IMR-90 (cell line): Measurements from ENCODE around the gene CPA5. TPM values are rescaled to one million over a fixed set of nuclear protein-coding genes. Genes with fewer than 3 reads are reported as not detected.

ENCODE experiments used
- ATAC-seq: fragments of 200-7000 bp; cut with Tn5 transposase; 2 replicates; pipeline ENCODE4 v1.9.1; 2020; ENCODE audit warnings: low read depth, mild to moderate bottlenecking, moderate library complexity
- BruUV-seq: library from RNA; stranded (reverse); fragments of 400-500 nt; replicated peaks from 2 replicates; lab custom pipeline; 2021; lab: Mats Ljungman, UMichigan
- CTCF ChIA-PET: fragments of 300-600 bp; formaldehyde crosslinking; extraction: SDS; loops from one replicate; lab custom pipeline; 2021; ENCODE audit warnings: antibody characterized with exemption; lab: Yijun Ruan, JAX
- POLR2A ChIA-PET: fragments of 300-600 bp; sonication (Branson Sonifier 250); formaldehyde crosslinking; loops from one replicate; lab custom pipeline; 2022; ENCODE audit warnings: antibody characterized with exemption; ENCODE audit not compliant: unreplicated experiment; lab: Charles Lee
- DNase-seq: peaks from one replicate; pipeline ENCODE4 v3.0.0; 2013
- H2AFZ ChIP-seq: replicated peaks from 2 replicates; pipeline ENCODE3; 2013; ENCODE audit warnings: low read length, mild to moderate bottlenecking; ENCODE audit not compliant: poor library complexity
- H2AK5ac ChIP-seq: 2 replicates; pipeline ENCODE4 v1.6.1; 2013; ENCODE audit warnings: low read depth, low read length, inconsistent platforms
- H2AK9ac ChIP-seq: replicated peaks from 2 replicates; pipeline ENCODE3; 2013; ENCODE audit warnings: mild to moderate bottlenecking, low read depth, low read length, moderate library complexity; ENCODE audit not compliant: poor library complexity
- H2BK120ac ChIP-seq: 2 replicates; pipeline ENCODE4 v1.6.1; 2013; ENCODE audit warnings: low read depth, low read length, inconsistent platforms
- H2BK15ac ChIP-seq: 3 replicates; pipeline ENCODE4 v1.6.1; 2013; ENCODE audit warnings: low read depth, low read length, inconsistent platforms
- H2BK20ac ChIP-seq: 2 replicates; pipeline ENCODE4 v1.6.1; 2013; ENCODE audit warnings: low read depth, mild to moderate bottlenecking, inconsistent platforms, low read length, moderate library complexity
- H2BK5ac ChIP-seq: 2 replicates; pipeline ENCODE4 v1.6.1; 2013; ENCODE audit warnings: mild to moderate bottlenecking, low read depth, low read length, inconsistent platforms; ENCODE audit not compliant: poor library complexity, severe bottlenecking
- H3K14ac ChIP-seq: replicated peaks from 2 replicates; pipeline ENCODE4 v1.6.1; 2013; ENCODE audit warnings: low read depth, low read length, inconsistent platforms
- H3K18ac ChIP-seq: 2 replicates; pipeline ENCODE4 v1.6.1; 2013; ENCODE audit warnings: low read depth, low read length, control low read depth
- H3K23ac ChIP-seq: 2 replicates; pipeline ENCODE4 v1.6.1; 2013; ENCODE audit warnings: low read depth, low read length, inconsistent platforms
- H3K27ac ChIP-seq: 2 replicates; pipeline ENCODE4 v1.5.1; 2013; ENCODE audit warnings: mild to moderate bottlenecking, control low read depth, low read length; ENCODE audit not compliant: insufficient read depth
- H3K27me3 ChIP-seq: 2 replicates; pipeline ENCODE4 v1.6.1; 2013; ENCODE audit warnings: low read length; ENCODE audit not compliant: control insufficient read depth, insufficient read depth
- H3K36me3 ChIP-seq: 2 replicates; pipeline ENCODE4 v1.6.1; 2013; ENCODE audit warnings: low read length, mixed read lengths; ENCODE audit not compliant: control insufficient read depth, insufficient read depth
- H3K4ac ChIP-seq: 2 replicates; pipeline ENCODE4 v1.6.1; 2013; ENCODE audit warnings: low read depth, low read length, inconsistent platforms
- H3K4me1 ChIP-seq: 2 replicates; pipeline ENCODE4 v1.6.1; 2013; ENCODE audit warnings: low read length, mixed read lengths; ENCODE audit not compliant: control insufficient read depth, insufficient read depth
- H3K4me2 ChIP-seq: 2 replicates; pipeline ENCODE4 v1.6.1; 2013; ENCODE audit warnings: low read depth, mild to moderate bottlenecking, control low read depth, low read length, moderate library complexity
- H3K4me3 ChIP-seq: 2 replicates; pipeline ENCODE4 v1.5.1; 2013; ENCODE audit warnings: low read depth, mild to moderate bottlenecking, control low read depth, low read length, moderate library complexity; ENCODE audit not compliant: insufficient read depth
- H3K56ac ChIP-seq: 2 replicates; pipeline ENCODE4 v1.6.1; 2013; ENCODE audit warnings: low read length, inconsistent platforms; ENCODE audit not compliant: insufficient read depth; ENCODE audit errors: extremely low read depth
- H3K79me1 ChIP-seq, 2 experiments: 2 replicates each; pipeline ENCODE4 v1.6.1; 2013; ENCODE audit warnings: low read length in 2 of 2, inconsistent platforms in 1 of 2, low read depth in 1 of 2
- H3K9ac ChIP-seq: 2 replicates; pipeline ENCODE4 v1.6.1; 2013; ENCODE audit warnings: low read depth, low read length, control low read depth
- H3K9me1 ChIP-seq: 2 replicates; pipeline ENCODE4 v1.6.1; 2013; ENCODE audit warnings: low read length, inconsistent platforms; ENCODE audit not compliant: insufficient read depth
- H3K9me3 ChIP-seq: 2 replicates; pipeline ENCODE4 v1.6.1; 2013; ENCODE audit warnings: low read length; ENCODE audit not compliant: control insufficient read depth, insufficient read depth
- H4K20me1 ChIP-seq: 2 replicates; pipeline ENCODE4 v1.6.1; 2013; ENCODE audit warnings: low read length, inconsistent platforms; ENCODE audit not compliant: insufficient read depth
- H4K5ac ChIP-seq: 2 replicates; pipeline ENCODE4 v1.6.1; 2013; ENCODE audit warnings: mild to moderate bottlenecking, low read depth, low read length, control low read depth
- H4K8ac ChIP-seq, 2 experiments: 2 replicates each; pipeline ENCODE4 v1.6.1; 2013; ENCODE audit warnings: low read depth in 2 of 2, low read length in 2 of 2, control low read depth in 1 of 2, inconsistent platforms in 1 of 2
- H4K91ac ChIP-seq: 2 replicates; pipeline ENCODE4 v1.6.1; 2013; ENCODE audit warnings: low read depth, low read length, inconsistent platforms; ENCODE audit not compliant: insufficient read depth
- BHLHE40 ChIP-seq: fragments of 150-350 bp; IDR thresholded peaks from 2 replicates; pipeline ENCODE4 v1.6.1; 2016; ENCODE audit warnings: mild to moderate bottlenecking, low read depth, low read length
- CEBPB ChIP-seq: IDR thresholded peaks from 2 replicates; pipeline ENCODE4 v1.6.1; 2012; ENCODE audit warnings: low read depth, low read length, improper control_type of control experiment
- CHD1 ChIP-seq: IDR thresholded peaks from 2 replicates; pipeline ENCODE4 v1.6.1; 2012; ENCODE audit warnings: low read depth, low read length, improper control_type of control experiment
- CTCF ChIP-seq: conservative IDR thresholded peaks from 2 replicates; pipeline ENCODE4 v1.5.1; 2012; ENCODE audit warnings: mild to moderate bottlenecking, low read depth, low read length, improper control_type of control experiment
- ELK1 ChIP-seq: fragments of 150-350 bp; IDR thresholded peaks from 2 replicates; pipeline ENCODE4 v1.6.1; 2016; ENCODE audit warnings: low read depth, mild to moderate bottlenecking, low read length, moderate library complexity, borderline replicate concordance
- FOS ChIP-seq: fragments of 150-350 bp; IDR thresholded peaks from 2 replicates; pipeline ENCODE4 v1.6.1; 2016; ENCODE audit warnings: low read depth, low read length
- MAFK ChIP-seq: IDR thresholded peaks from 2 replicates; pipeline ENCODE4 v1.6.1; 2012; ENCODE audit warnings: low read depth, low read length, improper control_type of control experiment
- MAZ ChIP-seq: IDR thresholded peaks from 2 replicates; pipeline ENCODE4 v1.6.1; 2012; ENCODE audit warnings: low read depth, mild to moderate bottlenecking, low read length, improper control_type of control experiment, moderate library complexity, borderline replicate concordance
- MXI1 ChIP-seq: IDR thresholded peaks from 2 replicates; pipeline ENCODE4 v1.6.1; 2012; ENCODE audit warnings: low read depth, mild to moderate bottlenecking, low read length, moderate library complexity, borderline replicate concordance
- POLR2A ChIP-seq: IDR thresholded peaks from 2 replicates; pipeline ENCODE4 v1.6.1; 2012; ENCODE audit warnings: mild to moderate bottlenecking, low read depth, low read length
- RAD21 ChIP-seq: IDR thresholded peaks from 2 replicates; pipeline ENCODE4 v1.6.1; 2012; ENCODE audit warnings: low read length, improper control_type of control experiment
- RCOR1 ChIP-seq: IDR thresholded peaks from 2 replicates; pipeline ENCODE4 v1.6.1; 2012; ENCODE audit warnings: mild to moderate bottlenecking, low read length, improper control_type of control experiment; ENCODE audit not compliant: insufficient replicate concordance
- RFX5 ChIP-seq: IDR thresholded peaks from 2 replicates; pipeline ENCODE4 v1.8.0; 2012; ENCODE audit warnings: low read depth, mild to moderate bottlenecking, low read length, moderate library complexity
- USF2 ChIP-seq: fragments of 150-350 bp; IDR thresholded peaks from 2 replicates; pipeline ENCODE4 v1.6.1; 2017; ENCODE audit warnings: mild to moderate bottlenecking, antibody characterized with exemption, low read length, low read depth
- WGBS, 2 experiments: methylation state at CpG; one replicate each; pipeline versions ENCODE4 v1.1.5 to v1.1.7; 2013; ENCODE audit warnings: missing lambda C conversion rate in 2 of 2; ENCODE audit not compliant: insufficient read length in 1 of 2; ENCODE audit errors: extremely low coverage in 2 of 2; 5-methylcytosine and 5-hydroxymethylcytosine counted together
- dilution Hi-C: fragments of 300-500 bp; cut with HindIII; formaldehyde crosslinking; loops from one replicate; pipeline ENCODE4 v1.14.3; 2018; ENCODE audit warnings: low sequenced_read_pairs; ENCODE audit not compliant: unreplicated experiment
- in situ Hi-C: fragments of 300-500 bp; cut with MboI; formaldehyde crosslinking; loops from 3 replicates; pipeline ENCODE4 v1.14.3; 2019; ENCODE audit warnings: low sequenced_read_pairs, inconsistent platforms, mixed read lengths
- intact Hi-C: fragments of 100-400 bp; cut with micrococcal nuclease; formaldehyde crosslinking; loops from 2 replicates; pipeline ENCODE4 v1.10.0; 2022
- polyA plus RNA-seq, 3 experiments: library from polyadenylated mRNA; depleted of rRNA; stranded (reverse); fragments of >200 nt; gene quantifications; 2 replicates each; pipeline ENCODE4 v1.2.3, GENCODE V29; 2012; ENCODE audit warnings: low replicate concordance in 1 of 3
- total RNA-seq: library from RNA; depleted of rRNA; stranded (reverse); fragments of >200 nt; gene quantifications from 2 replicates; pipeline ENCODE4 v1.2.3, GENCODE V29; 2012

The CPA5 gene
- total and polyA plus RNA-seq, 2 of the 4 experiments (the other 2 are of a cell fraction): under 0.01 to 0.86 TPM

GRCh38 chr7:130405003-130405402, 60.4 kb downstream of the CPA5 start:
- intact Hi-C loops (no loop called here), in situ Hi-C loops (no loop called here), dilution Hi-C loops (no loop called here)
- Histone ChIP-seq H3K23ac (no peak overlapping the region), H2BK15ac (no peak overlapping the region), H4K91ac (no peak overlapping the region), H3K4me3 (no peak overlapping the region), H3K9ac (no peak overlapping the region), H3K27me3 (no peaks in the 10 kb centered on the region), H3K9me3 (no peaks in the 10 kb centered on the region), H2BK120ac (no peak overlapping the region), H2AK5ac (no peak overlapping the region), H3K4ac (no peak overlapping the region), H3K18ac (no peak overlapping the region), H3K4me1 (peaks cover 8% of the 10 kb centered on the region), H3K36me3 (peaks cover 6% of the 10 kb centered on the region), H4K8ac (no peak overlapping the region), H4K5ac (no peak overlapping the region), H3K56ac (no peak overlapping the region), H4K20me1 (no peaks in the 10 kb centered on the region), H2BK20ac (no peak overlapping the region), H3K14ac (no peak overlapping the region), H3K4me2 (no peak overlapping the region), H3K79me1 (no peaks in the 10 kb centered on the region; a peak in 1 of 4 replicates), H2AK9ac (no peak overlapping the region), H2AFZ (no peak overlapping the region), H2BK5ac (no peak overlapping the region), H3K9me1 (peaks cover 17% of the 10 kb centered on the region), H3K27ac (no peak overlapping the region)
- no peak for DNase-seq
- ATAC-seq: no peak
- no CpG with 5 or more reads among the region's 2 CpGs for WGBS, 2 experiments
- ChIA-PET CTCF (no interaction called here), POLR2A (no interaction called here)
- TF ChIP-seq MAZ (no peak), MAFK (no peak), RCOR1 (no peak), POLR2A (no peak), USF2 (no peak), CTCF (no peak), BHLHE40 (no peak), FOS (no peak), RAD21 (no peak), MXI1 (no peak), CEBPB (no peak), ELK1 (no peak), CHD1 (no peak), RFX5 (no peak)
- no TSS peak for BruUV-seq
